Heart left ventricle (tissue), 16 donors: ENCODE data around the gene LY6G6F. TPM values are rescaled to one million over a fixed set of nuclear protein-coding genes. Genes with fewer than 3 reads are reported as not detected.
A peak's percentile ranks its signal among the peaks of the same experiment; 100 is the strongest.

Experiments
- ATAC-seq, 4 donors: fragments of 200-7000 bp; cut with Tn5 transposase; one replicate each; pipeline ENCODE4 v1.9.1; 2020 to 2022; ENCODE audit warnings: moderate library complexity in 4 of 4, mild to moderate bottlenecking in 3 of 4, moderate number of reproducible peaks in 1 of 4
- DNase-seq, 5 donors: peaks; one replicate each; pipeline ENCODE4 v3.0.0-alpha.2; 2020
- H3K27ac ChIP-seq, 12 donors: fragments of 200-600 bp; sonication (generic) in 4 of 12; one replicate each; pipeline versions ENCODE4 v1.5.0 to v1.8.0; 2016 to 2022; ENCODE audit warnings: mild to moderate bottlenecking in 2 of 12
- H3K27me3 ChIP-seq, 9 donors: fragments of 200-600 bp; sonication (generic) in 2 of 9; one replicate each; pipeline versions ENCODE4 v1.5.1 to v1.8.0; 2016 to 2022; ENCODE audit warnings: mild to moderate bottlenecking in 3 of 9
- H3K36me3 ChIP-seq, 9 donors: fragments of 200-600 bp; sonication (generic) in 2 of 9; one replicate each; pipeline versions ENCODE4 v1.5.0 to v1.8.0; 2018 to 2022; ENCODE audit warnings: mild to moderate bottlenecking in 2 of 9
- H3K4me1 ChIP-seq, 12 donors: fragments of 200-600 bp; sonication (generic) in 4 of 12; one replicate each; pipeline versions ENCODE4 v1.5.0 to v1.8.0; 2016 to 2022; ENCODE audit warnings: mild to moderate bottlenecking in 3 of 12
- H3K4me3 ChIP-seq, 12 donors: fragments of 200-600 bp; sonication (generic) in 4 of 12; one replicate each; pipeline versions ENCODE4 v1.5.0 to v1.8.0; 2017 to 2022; ENCODE audit warnings: mild to moderate bottlenecking in 9 of 12, moderate library complexity in 4 of 12
- H3K9me3 ChIP-seq, 12 donors: fragments of 200-600 bp; sonication (generic) in 4 of 12; one replicate each; pipeline versions ENCODE4 v1.5.0 to v1.8.0; 2016 to 2022; ENCODE audit warnings: mild to moderate bottlenecking in 1 of 12
- POLR2A ChIP-seq, 2 donors: fragments of 450-650 bp; IDR thresholded peaks; one replicate each; pipeline ENCODE4 v1.6.1; 2017; ENCODE audit warnings: antibody characterized with exemption in 2 of 2, mild to moderate bottlenecking in 2 of 2, moderate library complexity in 2 of 2
- WGBS, 4 donors: extraction: QIAGEN DNeasy Blood & Tissue Kit in 2 of 4; methylation state at CpG; one replicate each; pipeline versions ENCODE4 v1.1.5 to v1.1.7; 2013 to 2018; 5-methylcytosine and 5-hydroxymethylcytosine counted together
- intact Hi-C, 10 donors: fragments of 100-400 bp; cut with DNase I; formaldehyde crosslinking; loops; one replicate each; pipeline versions ENCODE4 v1.11.1 to v1.14.2; 2022
- polyA plus RNA-seq, 2 donors: library from polyadenylated mRNA; stranded (reverse); fragments of 200-250 nt; gene quantifications; one replicate each; pipeline ENCODE4 v1.2.3, GENCODE V29; 2013
- total RNA-seq, 9 donors: library from RNA; depleted of rRNA in 2 of 9; stranded (reverse); fragments of >200 nt in 2 of 9; fragmentation: NEBNext Ultra II Directional in 3 of 9; extraction: Animal tissue kit (Norgen Biotek cat#: 25700) in 3 of 9; gene quantifications; one replicate each; pipeline versions ENCODE4 v1.1.0 to v1.2.4, GENCODE V29; 2016 to 2023
- TF ChIP-seq, protein P1 (sequence below), 12 donors: fragments of 200-600 bp; sonication (generic) in 4 of 12; IDR thresholded peaks; one replicate each; pipeline versions ENCODE4 v1.5.0 to v1.8.0; 2018 to 2022; ENCODE audit warnings: antibody characterized with exemption in 12 of 12, mild to moderate bottlenecking in 5 of 12
- donor health status: ischemic (EF 13 %, LVEDD 7.1; RV severe dilation, severe dysfunction).
- donor health status: healthy with polysubstance abuse.
- donor health status: DM: no; HTN: yes; CAD: no.
- donor health status: DM: no; HTN: no; CAD: no.
- donor health status: ischemic (EF 25% LVEDD 6.9; RV normal size, moderate dysfunction).
- donor health status: ischemic (EF 25% LVEDD 5.7; RV mildly dilated, moderate dysfunction).
- donor health status: healthy.
- donor health status: DM: yes; HTN: yes; CAD: no.
- donor health status: ischemic (EF 35%, LVEDD 5.7; RV mildly dilated, moderate dysfunction).
- donor health status: nonischemic (EF 11% LVEDD 7.7; RV severe dilation, severe dysfunction).
- donor health status: DM: yes; HTN: yes; CAD: no.
- donor health status: PGD.
- donor health status: ischemic (EF 29% LVEDD 5.4; RV normal size, mild dysfunction).
- donor health status: nonischemic (EF 23%, LVEDD 6.1; RV moderate dilation, normal function).

LY6G6F gene
- total and polyA plus RNA-seq, 11 donors, result not detected

DNA sequence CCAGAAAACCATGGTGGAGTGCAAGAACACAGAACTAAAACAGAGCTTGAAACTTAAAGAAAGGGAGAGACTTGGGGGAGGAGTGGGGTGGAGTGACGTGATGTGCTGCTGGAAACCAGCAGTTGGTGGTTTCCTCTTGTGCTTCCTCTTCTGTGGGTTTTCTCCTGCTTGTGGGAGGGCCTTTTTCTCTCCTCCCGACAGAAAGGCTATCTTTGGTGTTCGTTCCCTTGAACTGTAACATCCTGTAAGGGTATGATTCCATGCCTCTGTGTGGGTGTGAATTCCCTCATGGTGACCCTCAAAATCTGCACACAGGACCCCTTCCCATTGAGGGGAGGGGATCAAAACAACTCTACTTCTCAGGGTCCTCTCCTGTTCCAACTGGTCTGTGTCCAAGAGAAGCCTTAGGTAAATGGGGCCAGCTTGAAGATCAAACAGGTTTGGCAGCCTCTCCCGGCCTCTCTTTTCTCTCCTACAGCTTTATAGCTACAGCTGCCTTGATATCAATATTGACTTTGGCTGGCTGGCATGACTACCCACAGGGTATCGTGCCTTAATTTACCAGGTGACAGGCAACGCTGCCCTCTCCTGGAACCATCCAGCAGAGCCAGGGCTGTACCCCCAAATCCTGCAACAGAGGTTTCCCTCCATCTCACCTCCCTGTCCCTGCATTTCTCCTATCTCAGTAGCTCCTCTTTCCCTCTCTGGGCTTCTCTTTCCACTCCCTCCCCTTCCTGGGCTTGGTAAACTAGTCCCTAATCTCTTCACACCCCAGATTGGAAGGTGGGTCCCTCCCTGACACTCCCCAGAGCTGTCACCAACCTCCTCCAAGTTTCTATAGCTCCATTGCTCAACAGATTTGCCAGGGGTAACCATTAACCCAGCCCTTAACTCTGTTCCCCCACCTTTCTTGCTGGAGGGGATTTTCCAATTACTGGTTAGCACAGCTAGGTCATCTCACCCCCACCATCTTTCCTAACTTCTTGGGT lies 31.6 kb downstream of the LY6G6F start:
- H3K27me3 ChIP-seq, result no peaks in the 10 kb centered on the region
- intact Hi-C loops, result loop anchor here in 4 of 10 donors (2.0 to 10.0 kb wide), 6 partner anchors 36 to 97 kb away; partner anchors contain the start of genes ABHD16A (in 1 of the 4), HSPA1B (in 1 of the 4), LY6G5C (in 1 of the 4) and VARS1 (in 1 of the 4)
- 33 to 41% (median 37%) methylated on average over 6 of the region's 6 CpGs for WGBS, 4 donors
- peaks cover 0 to 18% (median 8%) of the 10 kb centered on the region in 9 donors for H3K36me3 ChIP-seq
- TF ChIP-seq, protein P1, sequence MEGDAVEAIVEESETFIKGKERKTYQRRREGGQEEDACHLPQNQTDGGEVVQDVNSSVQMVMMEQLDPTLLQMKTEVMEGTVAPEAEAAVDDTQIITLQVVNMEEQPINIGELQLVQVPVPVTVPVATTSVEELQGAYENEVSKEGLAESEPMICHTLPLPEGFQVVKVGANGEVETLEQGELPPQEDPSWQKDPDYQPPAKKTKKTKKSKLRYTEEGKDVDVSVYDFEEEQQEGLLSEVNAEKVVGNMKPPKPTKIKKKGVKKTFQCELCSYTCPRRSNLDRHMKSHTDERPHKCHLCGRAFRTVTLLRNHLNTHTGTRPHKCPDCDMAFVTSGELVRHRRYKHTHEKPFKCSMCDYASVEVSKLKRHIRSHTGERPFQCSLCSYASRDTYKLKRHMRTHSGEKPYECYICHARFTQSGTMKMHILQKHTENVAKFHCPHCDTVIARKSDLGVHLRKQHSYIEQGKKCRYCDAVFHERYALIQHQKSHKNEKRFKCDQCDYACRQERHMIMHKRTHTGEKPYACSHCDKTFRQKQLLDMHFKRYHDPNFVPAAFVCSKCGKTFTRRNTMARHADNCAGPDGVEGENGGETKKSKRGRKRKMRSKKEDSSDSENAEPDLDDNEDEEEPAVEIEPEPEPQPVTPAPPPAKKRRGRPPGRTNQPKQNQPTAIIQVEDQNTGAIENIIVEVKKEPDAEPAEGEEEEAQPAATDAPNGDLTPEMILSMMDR (IDR thresholded peaks at IDR 0.05), result peak in 3 of 12 donors; percentile 16 to 19 (median 19)
- no peak for TF ChIP-seq POLR2A (IDR thresholded peaks at IDR 0.05)
- H3K9me3 ChIP-seq, result no peaks in the 10 kb centered on the region
- DNase-seq, result peak in 4 of 5 donors; percentile 56 to 69 (median 60)
- peaks cover 5 to 55% (median 46%) of the 10 kb centered on the region in 12 donors for H3K4me1 ChIP-seq
- H3K27ac ChIP-seq, result peak overlapping the region in 10 of 12 donors; percentile 33 to 99 (median 94)
- H3K4me3 ChIP-seq, result peak overlapping the region in 2 of 12 donors; percentile 8 to 89
- peak in 1 of 4 donors; percentile 25 for ATAC-seq

DNA sequence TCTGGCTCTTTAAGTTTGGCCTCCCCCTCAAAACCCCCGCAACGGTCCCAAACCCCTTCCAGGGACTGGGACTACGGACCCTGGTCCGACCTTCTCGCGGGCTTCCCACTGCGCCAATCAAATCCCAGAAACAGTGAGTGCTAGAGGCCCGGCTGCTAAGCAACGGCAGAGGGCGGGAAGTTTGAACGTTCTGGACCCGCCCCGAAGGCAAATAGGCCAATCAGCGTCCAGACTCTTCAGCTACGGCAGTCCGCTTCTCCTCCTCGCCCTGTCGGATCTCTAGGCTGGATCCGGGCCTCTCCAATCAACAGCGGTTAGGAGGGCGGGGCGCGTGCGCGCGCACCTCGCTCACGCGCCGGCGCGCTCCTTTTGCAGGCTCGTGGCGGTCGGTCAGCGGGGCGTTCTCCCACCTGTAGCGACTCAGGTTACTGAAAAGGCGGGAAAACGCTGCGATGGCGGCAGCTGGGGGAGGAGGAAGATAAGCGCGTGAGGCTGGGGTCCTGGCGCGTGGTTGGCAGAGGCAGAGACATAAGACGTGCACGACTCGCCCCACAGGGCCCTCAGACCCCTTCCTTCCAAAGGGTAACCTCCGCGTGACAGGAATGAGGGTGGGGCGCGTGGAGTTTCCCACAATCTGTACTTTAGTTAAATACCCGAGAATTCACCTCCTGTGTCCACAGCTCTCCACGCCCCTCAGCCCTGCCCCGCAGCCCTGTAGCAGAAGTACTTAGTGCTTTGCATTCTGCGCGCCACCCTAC lies 33.2 kb downstream of the LY6G6F start, which contains the start of gene MSH5:
TSS of gene MSH5 (plus strand) at position 367 of the 758 bp plus-strand sequence. CDS start 462 bp downstream, outside the sequence.
- H3K36me3 ChIP-seq, result peaks cover 0 to 6% (median 0%) of the 10 kb centered on the region in 9 donors
- peak; percentile 97 to 99 (median 98) for DNase-seq
- peaks cover 0 to 41% (median 34%) of the 10 kb centered on the region in 12 donors for H3K4me1 ChIP-seq
- H3K4me3 ChIP-seq, result peak within 1 kb of the TSS; percentile 40 to 89 (median 74)
- peak; percentile 93 to 98 (median 94) for ATAC-seq
- intact Hi-C loops, result loop anchor here in 5 of 10 donors (2.0 to 10.0 kb wide), 7 partner anchors 37 to 95 kb away; partner anchors contain the start of genes ABHD16A (in 1 of the 5), HSPA1B (in 1 of the 5), LY6G5C (in 1 of the 5) and VARS1 (in 1 of the 5)
- peak within 1 kb of the TSS in 10 of 12 donors; percentile 16 to 99 (median 62) for H3K27ac ChIP-seq
- TF ChIP-seq, protein P1 (IDR thresholded peaks at IDR 0.05), result no peak
- peak in 1 of 2 donors; percentile 63 for TF ChIP-seq POLR2A (IDR thresholded peaks at IDR 0.05)
- 0 to 1% (median 0%) methylated on average over 46 to 58 of the region's 58 CpGs for WGBS, 4 donors
- no peaks in the 10 kb centered on the region for H3K9me3 ChIP-seq
- no peaks in the 10 kb centered on the region for H3K27me3 ChIP-seq

DNA sequence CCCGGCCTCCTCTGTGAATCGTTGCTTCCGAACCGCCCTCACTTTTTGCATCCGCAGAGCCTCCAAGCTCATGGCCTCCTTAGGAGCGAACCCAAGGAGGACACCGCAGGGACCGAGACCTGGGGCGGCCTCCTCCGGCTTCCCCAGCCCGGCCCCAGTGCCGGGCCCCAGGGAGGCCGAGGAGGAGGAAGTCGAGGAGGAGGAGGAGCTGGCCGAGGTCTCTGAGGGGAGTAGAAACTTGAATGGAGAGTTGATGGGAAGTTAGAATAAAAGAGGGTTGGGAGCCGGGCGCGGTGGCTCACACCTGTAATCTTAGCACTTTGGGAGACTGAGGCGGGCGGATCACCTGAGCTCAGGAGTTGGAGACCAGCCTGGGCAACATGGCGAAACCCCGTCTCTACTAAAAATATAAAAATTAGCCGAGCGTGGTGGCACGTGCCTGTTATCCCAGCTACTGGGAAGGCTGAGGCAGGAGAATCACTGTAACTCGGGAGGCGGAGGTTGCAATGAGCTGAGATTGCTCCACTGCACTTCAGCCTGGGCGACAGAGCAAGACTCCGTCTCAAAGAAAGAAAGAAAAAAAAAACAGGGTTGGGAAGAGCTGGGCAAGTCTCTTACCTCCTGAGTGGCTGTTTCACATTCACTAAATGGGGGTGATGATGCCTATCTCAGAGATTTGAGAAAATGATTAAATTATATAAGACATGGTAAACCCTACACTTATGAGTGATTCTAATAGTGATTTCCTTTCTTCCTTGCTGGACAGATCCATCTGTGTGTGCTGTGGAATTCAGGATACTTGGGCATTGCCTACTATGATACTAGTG lies 33.9 kb downstream of the LY6G6F start:
- Histone ChIP-seq H3K4me1 (peaks cover 0 to 39% (median 34%) of the 10 kb centered on the region in 12 donors), H3K36me3 (peaks cover 0 to 6% (median 0%) of the 10 kb centered on the region in 9 donors), H3K27me3 (no peaks in the 10 kb centered on the region), H3K9me3 (no peaks in the 10 kb centered on the region), H3K4me3 (peak overlapping the region; percentile 40 to 88 (median 74)), H3K27ac (peak overlapping the region in 10 of 12 donors; percentile 16 to 88 (median 62))
- WGBS, 4 donors, result 16 to 39% (median 21%) methylated on average over 21 to 29 of the region's 29 CpGs
- no peak for TF ChIP-seq POLR2A (IDR thresholded peaks at IDR 0.05)
- TF ChIP-seq, protein P1 (IDR thresholded peaks at IDR 0.05), result no peak
- peak in 3 of 5 donors; percentile 40 to 42 (median 41) for DNase-seq
- peak in 2 of 4 donors; percentile 3 for ATAC-seq
- intact Hi-C loops, result loop anchor here in 1 of 10 donors (5.0 kb wide), 1 partner anchor 37 kb away; the partner anchor contains the start of gene VWA7
